ENCODE results near the gene WDFY4.

The WDFY4 gene

GRCh38 chr10:48970654-48971053 lies 286.0 kb downstream of the WDFY4 start:
- H3K4me1 ChIP-seq (ENCODE audit: control insufficient read depth in 2 of 2, insufficient read depth in 1 of 2, low read depth in 1 of 2, low read length in 2 of 2), result no peaks in the 10 kb centered on the region
- no peaks in the 10 kb centered on the region for H3K27me3 ChIP-seq (ENCODE audit: control insufficient read depth in 3 of 3, insufficient read depth in 3 of 3, low read depth in 1 of 3, low read length in 3 of 3)
- H2BK120ac ChIP-seq (ENCODE audit: low read depth, low read length), result no peak overlapping the region
- H2AK5ac ChIP-seq (ENCODE audit: low read depth, low read length), result no peak overlapping the region
- DNase-seq (ENCODE audit: low spot score), result no peak
- H4K91ac ChIP-seq (ENCODE audit: low read depth, low read length, poor library complexity), result no peak overlapping the region
- H3K4me2 ChIP-seq (ENCODE audit: insufficient read depth, low read length, poor library complexity, severe bottlenecking), result no peak overlapping the region
- no CpG with 5 or more reads among the region's 4 CpGs for WGBS, 2 donors (ENCODE audit: extremely low coverage in 2 of 2, insufficient read length in 2 of 2, insufficient replicate concordance in 1 of 2)
- no peak overlapping the region for H2BK5ac ChIP-seq (ENCODE audit: low read length)
- no peak overlapping the region for H3K27ac ChIP-seq (replicated peaks; ENCODE audit: low read length)
- H3K36me3 ChIP-seq (replicated peaks in 1 of 2; ENCODE audit: control insufficient read depth in 2 of 2, insufficient read depth in 2 of 2, low read length in 2 of 2), result no peaks in the 10 kb centered on the region
- H3K9ac ChIP-seq (ENCODE audit: low read depth, low read length, poor library complexity), result no peak overlapping the region
- H4K8ac ChIP-seq (ENCODE audit: low read depth, low read length), result no peak overlapping the region
- H3K4me3 ChIP-seq (ENCODE audit: low read length in 2 of 2), result no peak overlapping the region
- no peak overlapping the region for H2AFZ ChIP-seq (ENCODE audit: low read length)
- no peak overlapping the region for H3K23ac ChIP-seq (ENCODE audit: low read depth, low read length, poor library complexity)
- no peak overlapping the region for H3K4ac ChIP-seq (ENCODE audit: low read length)
- H2BK15ac ChIP-seq (ENCODE audit: low read length), result no peak overlapping the region
- H2BK12ac ChIP-seq (ENCODE audit: low read length), result no peak overlapping the region
- H3K9me3 ChIP-seq (replicated peaks in 1 of 2; ENCODE audit: control insufficient read depth in 2 of 2, insufficient read depth in 1 of 2, low read depth in 1 of 2, low read length in 2 of 2), result no peaks in the 10 kb centered on the region
- H3K14ac ChIP-seq (ENCODE audit: low read length), result no peak overlapping the region
- H3K18ac ChIP-seq (ENCODE audit: low read length), result no peak overlapping the region
- H3K79me1 ChIP-seq (ENCODE audit: low read depth, low read length), result no peaks in the 10 kb centered on the region

GRCh38 chr10:48973065-48973464 lies 288.4 kb downstream of the WDFY4 start:
- H3K4me3 ChIP-seq (ENCODE audit: low read length in 2 of 2), result no peak overlapping the region
- H2BK15ac ChIP-seq (ENCODE audit: low read length), result no peak overlapping the region
- no peak overlapping the region for H2AFZ ChIP-seq (ENCODE audit: low read length)
- no peaks in the 10 kb centered on the region for H3K79me1 ChIP-seq (ENCODE audit: low read depth, low read length)
- H2BK12ac ChIP-seq (ENCODE audit: low read length), result no peak overlapping the region
- DNase-seq (ENCODE audit: low spot score), result no peak
- H2BK120ac ChIP-seq (ENCODE audit: low read depth, low read length), result no peak overlapping the region
- H3K18ac ChIP-seq (ENCODE audit: low read length), result no peak overlapping the region
- no peak overlapping the region for H2AK5ac ChIP-seq (ENCODE audit: low read depth, low read length)
- no peak overlapping the region for H3K23ac ChIP-seq (ENCODE audit: low read depth, low read length, poor library complexity)
- H4K8ac ChIP-seq (ENCODE audit: low read depth, low read length), result no peak overlapping the region
- no peak overlapping the region for H3K4me2 ChIP-seq (ENCODE audit: insufficient read depth, low read length, poor library complexity, severe bottlenecking)
- no peak overlapping the region for H3K27ac ChIP-seq (replicated peaks; ENCODE audit: low read length)
- no peak overlapping the region for H3K14ac ChIP-seq (ENCODE audit: low read length)
- no peak overlapping the region for H3K9ac ChIP-seq (ENCODE audit: low read depth, low read length, poor library complexity)
- no peaks in the 10 kb centered on the region for H3K27me3 ChIP-seq (ENCODE audit: control insufficient read depth in 3 of 3, insufficient read depth in 3 of 3, low read depth in 1 of 3, low read length in 3 of 3)
- no peaks in the 10 kb centered on the region for H3K4me1 ChIP-seq (ENCODE audit: control insufficient read depth in 2 of 2, insufficient read depth in 1 of 2, low read depth in 1 of 2, low read length in 2 of 2)
- H3K4ac ChIP-seq (ENCODE audit: low read length), result no peak overlapping the region
- no peak overlapping the region for H4K91ac ChIP-seq (ENCODE audit: low read depth, low read length, poor library complexity)
- no peaks in the 10 kb centered on the region for H3K9me3 ChIP-seq (replicated peaks in 1 of 2; ENCODE audit: control insufficient read depth in 2 of 2, insufficient read depth in 1 of 2, low read depth in 1 of 2, low read length in 2 of 2)
- H2BK5ac ChIP-seq (ENCODE audit: low read length), result no peak overlapping the region
- no peaks in the 10 kb centered on the region for H3K36me3 ChIP-seq (replicated peaks in 1 of 2; ENCODE audit: control insufficient read depth in 2 of 2, insufficient read depth in 2 of 2, low read length in 2 of 2)
- no CpG with 5 or more reads among the region's 5 CpGs for WGBS, 2 donors (ENCODE audit: extremely low coverage in 2 of 2, insufficient read length in 2 of 2, insufficient replicate concordance in 1 of 2)

DNA sequence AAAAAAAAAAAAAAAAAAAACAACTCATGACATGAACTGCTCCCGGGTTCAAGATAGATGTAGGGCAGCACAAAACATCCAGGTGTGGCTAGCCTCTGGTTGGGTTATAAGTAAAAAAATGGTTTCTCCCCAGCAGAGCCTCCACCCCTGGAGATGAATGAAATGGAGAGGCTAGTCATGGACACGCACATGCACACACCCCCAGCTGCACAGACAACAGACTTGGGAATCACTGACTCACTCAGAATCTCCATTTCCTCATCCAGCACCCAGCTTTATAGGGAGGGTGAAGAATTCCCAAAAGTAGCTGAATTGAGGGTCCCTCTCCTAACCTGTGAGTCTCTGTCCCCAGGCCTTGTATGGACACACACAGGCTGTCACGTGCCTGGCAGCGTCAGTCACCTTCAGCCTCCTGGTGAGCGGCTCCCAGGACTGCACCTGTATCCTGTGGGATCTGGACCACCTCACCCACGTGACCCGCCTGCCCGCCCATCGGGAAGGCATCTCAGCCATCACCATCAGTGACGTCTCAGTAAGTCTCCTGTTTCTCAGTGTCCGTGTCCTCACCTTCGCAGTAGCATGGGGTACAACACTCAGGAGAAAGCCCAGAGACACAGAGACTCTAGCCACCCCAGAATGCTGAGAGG lies 290.0 kb downstream of the WDFY4 start:
- Histone ChIP-seq H2AK5ac (ENCODE audit: low read depth, low read length) (no peak overlapping the region), H3K27me3 (ENCODE audit: control insufficient read depth in 3 of 3, insufficient read depth in 3 of 3, low read depth in 1 of 3, low read length in 3 of 3) (no peaks in the 10 kb centered on the region), H3K18ac (ENCODE audit: low read length) (no peak overlapping the region), H3K36me3 (replicated peaks in 1 of 2; ENCODE audit: control insufficient read depth in 2 of 2, insufficient read depth in 2 of 2, low read length in 2 of 2) (no peaks in the 10 kb centered on the region), H2BK12ac (ENCODE audit: low read length) (no peak overlapping the region), H2BK5ac (ENCODE audit: low read length) (no peak overlapping the region), H3K79me1 (ENCODE audit: low read depth, low read length) (no peaks in the 10 kb centered on the region), H3K23ac (ENCODE audit: low read depth, low read length, poor library complexity) (no peak overlapping the region), H3K4me2 (ENCODE audit: insufficient read depth, low read length, poor library complexity, severe bottlenecking) (no peak overlapping the region), H2AFZ (ENCODE audit: low read length) (no peak overlapping the region), H3K9me3 (replicated peaks in 1 of 2; ENCODE audit: control insufficient read depth in 2 of 2, insufficient read depth in 1 of 2, low read depth in 1 of 2, low read length in 2 of 2) (no peaks in the 10 kb centered on the region), H3K4me3 (ENCODE audit: low read length in 2 of 2) (no peak overlapping the region), H4K91ac (ENCODE audit: low read depth, low read length, poor library complexity) (no peak overlapping the region), H2BK120ac (ENCODE audit: low read depth, low read length) (no peak overlapping the region), H4K8ac (ENCODE audit: low read depth, low read length) (no peak overlapping the region), H3K14ac (ENCODE audit: low read length) (no peak overlapping the region), H3K4me1 (ENCODE audit: control insufficient read depth in 2 of 2, insufficient read depth in 1 of 2, low read depth in 1 of 2, low read length in 2 of 2) (no peaks in the 10 kb centered on the region), H3K4ac (ENCODE audit: low read length) (no peak overlapping the region), H3K9ac (ENCODE audit: low read depth, low read length, poor library complexity) (no peak overlapping the region), H2BK15ac (ENCODE audit: low read length) (no peak overlapping the region), H3K27ac (replicated peaks; ENCODE audit: low read length) (no peak overlapping the region)
- DNase-seq (ENCODE audit: low spot score), result no peak
- no CpG with 5 or more reads among the region's 12 CpGs for WGBS, 2 donors (ENCODE audit: extremely low coverage in 2 of 2, insufficient read length in 2 of 2, insufficient replicate concordance in 1 of 2)

DNA sequence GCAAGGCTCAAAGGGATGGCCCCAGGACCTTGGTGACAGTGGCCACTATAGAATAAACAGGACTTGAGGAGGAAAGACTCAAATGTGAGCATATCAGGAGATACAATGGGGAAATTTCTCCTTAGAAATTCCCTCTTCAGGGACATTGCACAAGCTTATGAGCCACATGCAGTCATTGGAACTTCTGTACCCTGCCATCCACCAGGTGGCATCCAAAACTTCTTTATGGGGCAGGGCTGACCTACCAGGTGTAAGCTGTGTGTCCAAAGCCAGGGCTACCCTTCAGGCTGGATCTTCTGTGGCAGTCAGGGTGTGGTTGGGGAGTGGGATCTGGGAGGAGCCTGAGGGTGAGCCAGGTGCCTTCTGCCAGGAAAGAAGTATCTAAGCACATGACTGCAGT lies 291.5 kb downstream of the WDFY4 start:
- Histone ChIP-seq H3K9ac (ENCODE audit: low read depth, low read length, poor library complexity) (no peak overlapping the region), H3K27me3 (ENCODE audit: control insufficient read depth in 3 of 3, insufficient read depth in 3 of 3, low read depth in 1 of 3, low read length in 3 of 3) (no peaks in the 10 kb centered on the region), H3K27ac (replicated peaks; ENCODE audit: low read length) (no peak overlapping the region), H3K36me3 (replicated peaks in 1 of 2; ENCODE audit: control insufficient read depth in 2 of 2, insufficient read depth in 2 of 2, low read length in 2 of 2) (no peaks in the 10 kb centered on the region), H2BK5ac (ENCODE audit: low read length) (no peak overlapping the region), H3K4me2 (ENCODE audit: insufficient read depth, low read length, poor library complexity, severe bottlenecking) (no peak overlapping the region), H2AK5ac (ENCODE audit: low read depth, low read length) (no peak overlapping the region), H2AFZ (ENCODE audit: low read length) (no peak overlapping the region), H2BK12ac (ENCODE audit: low read length) (no peak overlapping the region), H2BK15ac (ENCODE audit: low read length) (no peak overlapping the region), H4K91ac (ENCODE audit: low read depth, low read length, poor library complexity) (no peak overlapping the region), H3K79me1 (ENCODE audit: low read depth, low read length) (no peaks in the 10 kb centered on the region), H4K8ac (ENCODE audit: low read depth, low read length) (no peak overlapping the region), H3K23ac (ENCODE audit: low read depth, low read length, poor library complexity) (no peak overlapping the region), H2BK120ac (ENCODE audit: low read depth, low read length) (no peak overlapping the region), H3K4ac (ENCODE audit: low read length) (no peak overlapping the region), H3K4me1 (ENCODE audit: control insufficient read depth in 2 of 2, insufficient read depth in 1 of 2, low read depth in 1 of 2, low read length in 2 of 2) (no peaks in the 10 kb centered on the region), H3K18ac (ENCODE audit: low read length) (no peak overlapping the region), H3K14ac (ENCODE audit: low read length) (no peak overlapping the region), H3K4me3 (ENCODE audit: low read length in 2 of 2) (no peak overlapping the region), H3K9me3 (replicated peaks in 1 of 2; ENCODE audit: control insufficient read depth in 2 of 2, insufficient read depth in 1 of 2, low read depth in 1 of 2, low read length in 2 of 2) (no peaks in the 10 kb centered on the region)
- DNase-seq (ENCODE audit: low spot score), result no peak
